DND-41 (cell line): ENCODE measurements around the gene HMMR.

Source experiments
- CTCF ChIP-seq: IDR thresholded peaks from 2 replicates; pipeline ENCODE4 v1.5.1; 2012; ENCODE audit warnings: borderline replicate concordance, low read length, moderate library complexity, mild to moderate bottlenecking; ENCODE audit not compliant: poor library complexity, severe bottlenecking; ENCODE audit errors: extremely low read depth
- EZH2 ChIP-seq: IDR thresholded peaks from 3 replicates; pipeline ENCODE4 v1.6.1; 2012; ENCODE audit warnings: borderline replicate concordance, low read depth, mild to moderate bottlenecking, moderate library complexity, low read length, inconsistent platforms; ENCODE audit not compliant: severe bottlenecking

DNA sequence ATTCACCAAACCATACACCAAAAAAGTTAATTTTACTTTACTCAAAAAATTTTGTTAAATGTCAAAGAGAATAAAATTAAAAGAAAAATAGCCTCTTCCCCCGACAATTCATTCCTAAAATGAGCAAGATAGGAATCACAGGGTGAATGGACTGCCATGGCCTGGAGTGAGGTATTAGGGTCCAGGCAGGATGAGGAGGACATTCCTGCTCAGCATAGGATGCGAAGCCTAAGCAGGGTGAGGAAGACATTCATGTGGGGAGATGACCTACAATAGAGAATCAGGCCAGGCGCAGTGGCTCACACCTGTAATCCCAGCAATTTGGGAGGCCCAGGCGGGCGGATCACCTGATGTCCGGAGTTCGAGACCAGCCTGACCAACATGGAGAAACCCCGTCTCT is 8.9 kb upstream of the HMMR start:
- TF ChIP-seq CTCF (no peak), EZH2 (no peak)
